Esophagus (tissue), 2 donors: ENCODE data around the gene SERPINB1. TPM values are rescaled to one million over a fixed set of nuclear protein-coding genes. Genes with fewer than 3 reads are reported as not detected.

Source experiments
- H3K27ac ChIP-seq, 2 donors: one replicate each; pipeline ENCODE4 v1.5.1; 2013; ENCODE audit warnings: low read depth in 2 of 2, mild to moderate bottlenecking in 2 of 2, inconsistent platforms in 1 of 2, low read length in 1 of 2, moderate library complexity in 1 of 2
- H3K27me3 ChIP-seq, 2 donors: one replicate each; pipeline ENCODE4 v1.6.1; 2013; ENCODE audit warnings: low read length in 2 of 2, control low read depth in 1 of 2, mild to moderate bottlenecking in 1 of 2; ENCODE audit not compliant: insufficient read depth in 2 of 2, control insufficient read depth in 1 of 2
- H3K36me3 ChIP-seq, 2 donors: one replicate each; pipeline ENCODE4 v1.6.1; 2013; ENCODE audit warnings: low read length in 1 of 2; ENCODE audit not compliant: control insufficient read depth in 2 of 2, insufficient read depth in 2 of 2
- H3K4me1 ChIP-seq, 2 donors: one replicate each; pipeline ENCODE4 v1.6.1; 2013; ENCODE audit warnings: low read length in 1 of 2; ENCODE audit not compliant: control insufficient read depth in 2 of 2, insufficient read depth in 2 of 2
- H3K4me3 ChIP-seq, 2 donors: one replicate each; pipeline ENCODE4 v1.5.1; 2013; ENCODE audit warnings: low read length in 2 of 2, mild to moderate bottlenecking in 2 of 2, low read depth in 1 of 2, moderate library complexity in 1 of 2
- H3K9me3 ChIP-seq, 2 donors: one replicate each; pipeline ENCODE4 v1.6.1; 2013; ENCODE audit warnings: mild to moderate bottlenecking in 2 of 2, low read depth in 1 of 2, low read length in 1 of 2, moderate library complexity in 1 of 2; ENCODE audit not compliant: control insufficient read depth in 2 of 2, insufficient read depth in 1 of 2
- WGBS, 2 donors: extraction: QIAGEN DNeasy Blood & Tissue Kit; methylation state at CpG; one replicate each; pipeline ENCODE4 v1.1.7; 2013; 5-methylcytosine and 5-hydroxymethylcytosine counted together
- polyA plus RNA-seq, 2 donors: library from polyadenylated mRNA; stranded (reverse); fragments of 200-250 nt; gene quantifications; one replicate each; pipeline ENCODE4 v1.2.3, GENCODE V29; 2013
- donor health status: healthy with polysubstance abuse.
- donor health status: Bipolar disorder and iron deficiency.

The SERPINB1 gene
- polyA plus RNA-seq, 2 donors = 302 to 549 TPM

DNA sequence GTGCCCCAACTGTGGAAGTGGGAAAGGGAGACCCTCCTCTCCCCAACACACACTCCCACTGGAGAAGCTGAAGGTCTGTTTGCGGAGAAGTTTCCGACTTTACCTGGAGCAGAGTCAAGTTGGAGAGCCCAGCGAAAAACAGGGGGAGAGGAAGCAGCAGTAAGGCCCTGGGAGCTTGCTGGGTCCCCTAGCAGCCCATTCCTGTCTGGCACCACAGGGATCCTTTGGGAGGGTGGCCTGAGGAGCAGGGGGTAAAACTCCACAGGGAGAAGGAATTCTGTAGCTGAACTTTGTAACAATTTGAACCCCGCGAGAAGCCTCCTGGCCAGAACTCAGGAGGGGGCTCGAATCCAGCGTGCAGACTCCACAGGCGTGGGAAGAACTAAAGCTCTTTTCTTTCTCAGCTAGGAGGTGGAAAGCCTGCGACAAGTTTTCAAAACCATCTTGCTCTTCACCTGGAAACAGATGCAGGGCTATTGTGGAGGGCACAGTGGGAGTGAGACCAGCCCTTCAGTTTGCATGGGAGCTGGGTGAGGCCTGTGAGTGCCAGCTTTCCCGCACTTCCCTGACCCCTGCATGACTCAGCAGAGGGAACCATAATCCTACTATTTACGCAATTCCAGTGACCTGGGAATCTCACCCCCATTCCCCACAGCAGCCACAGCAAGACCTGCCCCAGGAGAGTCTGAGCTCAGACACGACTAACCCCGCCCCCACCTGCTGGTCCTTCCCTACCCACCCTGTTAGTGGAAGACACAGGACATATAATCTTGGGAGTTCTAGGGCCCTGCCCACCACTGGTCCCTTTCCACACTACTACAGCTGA is 35.6 kb upstream of the SERPINB1 start:
- Histone ChIP-seq H3K36me3 (no peaks in the 10 kb centered on the region), H3K27me3 (no peaks in the 10 kb centered on the region), H3K4me1 (peaks cover 0 to 19% of the 10 kb centered on the region in 2 donors), H3K4me3 (no peak overlapping the region), H3K9me3 (no peaks in the 10 kb centered on the region), H3K27ac (peak overlapping the region; percentile 95 to 98)
- 76 to 77% methylated on average over 13 of the region's 13 CpGs for WGBS, 2 donors

DNA sequence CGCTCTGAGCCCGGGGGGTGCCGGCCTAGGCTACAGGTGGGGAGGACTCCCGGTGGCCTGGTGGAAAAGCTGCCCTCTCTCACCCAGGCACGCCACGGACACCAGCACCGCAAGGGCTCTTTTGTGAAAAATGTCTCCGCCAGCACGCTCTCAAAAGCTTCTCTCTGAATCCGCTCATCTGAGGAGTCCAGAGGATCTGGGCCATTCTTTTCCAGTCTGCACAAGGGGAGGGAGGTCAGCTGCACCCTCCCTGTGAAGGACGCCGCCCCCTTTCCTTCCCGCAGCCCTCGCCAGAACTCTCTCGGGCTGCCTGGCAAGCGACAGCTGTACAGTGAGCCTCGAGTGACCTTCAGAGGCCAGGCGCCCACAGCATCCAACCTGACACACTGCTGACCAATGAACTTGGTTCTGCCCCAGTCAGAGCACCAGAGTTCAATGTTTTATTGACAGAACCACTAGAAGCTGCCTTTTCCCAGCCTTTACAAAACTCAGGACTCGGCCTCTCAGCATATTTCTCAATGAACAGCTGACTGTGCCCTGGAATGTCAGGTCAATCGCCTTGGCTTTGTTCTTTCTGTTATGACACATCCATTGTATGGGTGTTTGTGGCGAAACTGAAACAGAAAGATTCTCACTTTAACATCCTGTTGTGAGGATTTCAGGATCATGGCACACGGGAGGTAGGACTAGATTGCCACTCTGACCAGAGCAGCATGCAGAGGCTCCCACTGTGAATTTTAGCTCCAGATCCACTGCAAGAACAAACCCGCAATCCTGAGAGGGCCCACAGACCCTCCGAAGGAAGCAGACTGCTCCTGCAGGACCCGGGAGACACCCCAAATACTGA is 34.8 kb upstream of the SERPINB1 start:
- peak overlapping the region; percentile 95 to 98 for H3K27ac ChIP-seq
- no peaks in the 10 kb centered on the region for H3K36me3 ChIP-seq
- no peaks in the 10 kb centered on the region for H3K27me3 ChIP-seq
- 16 to 22% methylated on average over 25 of the region's 25 CpGs for WGBS, 2 donors
- peaks cover 0 to 19% of the 10 kb centered on the region in 2 donors for H3K4me1 ChIP-seq
- no peaks in the 10 kb centered on the region for H3K9me3 ChIP-seq
- H3K4me3 ChIP-seq = peak overlapping the region; percentile 31 to 71

DNA sequence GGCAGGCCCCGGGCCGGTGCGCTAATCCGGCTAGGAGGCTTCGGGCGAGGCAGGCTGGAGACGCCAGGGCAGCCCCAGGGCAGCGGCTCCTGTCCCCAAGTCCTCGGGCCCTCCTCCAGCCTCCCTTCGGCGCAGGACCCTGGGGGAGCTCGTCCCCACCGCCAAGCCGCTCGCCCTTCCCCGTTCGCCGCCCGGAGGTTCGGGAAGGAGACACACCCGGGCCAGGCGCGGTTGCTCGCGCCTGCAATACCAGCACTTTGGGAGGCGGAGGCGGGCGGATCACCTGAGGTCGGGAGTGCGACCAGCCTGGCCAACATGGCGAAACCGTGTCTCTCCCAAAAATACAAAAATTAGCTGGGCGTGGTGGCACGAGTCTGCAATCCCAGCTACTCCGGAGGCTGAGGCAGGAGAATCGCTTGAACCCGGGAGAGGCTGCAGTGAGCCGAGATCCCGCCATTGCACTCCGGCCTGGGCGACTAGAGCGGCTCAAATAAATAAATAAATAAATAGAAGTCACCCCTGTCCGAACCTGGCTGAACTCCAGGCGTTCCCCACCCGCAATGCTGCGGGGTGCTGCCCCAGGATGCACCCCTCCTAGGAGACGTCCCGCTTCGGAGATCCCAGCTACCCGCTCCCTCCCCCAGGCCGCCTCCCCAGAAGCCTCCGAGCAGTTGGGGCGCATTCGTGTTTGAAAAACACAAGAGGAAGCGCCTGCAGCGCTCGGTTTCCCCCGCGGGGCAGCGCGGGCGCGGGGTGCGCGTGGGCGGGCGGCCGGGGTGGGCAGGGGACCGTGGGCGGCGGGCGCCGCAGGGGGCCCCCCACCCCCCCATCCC is 33.9 kb upstream of the SERPINB1 start:
- H3K36me3 ChIP-seq = no peaks in the 10 kb centered on the region
- no peaks in the 10 kb centered on the region for H3K9me3 ChIP-seq
- H3K4me3 ChIP-seq = peak overlapping the region; percentile 60 to 71
- peaks cover 0 to 19% of the 10 kb centered on the region in 2 donors for H3K4me1 ChIP-seq
- H3K27me3 ChIP-seq = no peaks in the 10 kb centered on the region
- WGBS, 2 donors = 2 to 3% methylated on average over 68 to 73 of the region's 73 CpGs
- H3K27ac ChIP-seq = peak overlapping the region; percentile 92 to 98

DNA sequence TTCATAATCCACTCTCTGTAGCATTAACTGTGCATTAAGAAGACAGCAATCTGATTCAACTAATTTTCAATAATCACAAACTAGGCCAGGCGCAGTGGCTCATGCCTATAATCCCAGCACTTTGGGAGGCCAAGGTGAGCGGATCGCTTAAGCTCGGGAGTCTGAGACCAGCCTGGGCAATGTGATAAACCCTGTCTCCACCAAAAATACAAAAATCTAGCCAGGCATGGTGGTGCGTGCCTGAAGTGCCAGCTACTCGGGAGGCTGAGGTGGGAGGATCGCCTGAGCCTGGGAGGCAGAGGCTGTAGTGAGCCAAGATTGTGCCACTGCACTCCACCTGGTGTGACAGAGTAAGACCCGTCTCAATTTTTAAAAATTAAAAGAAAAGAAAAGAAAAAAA is 32.0 kb upstream of the SERPINB1 start:
- no peaks in the 10 kb centered on the region for H3K36me3 ChIP-seq
- peaks cover 0 to 19% of the 10 kb centered on the region in 2 donors for H3K4me1 ChIP-seq
- WGBS, 2 donors = 96 to 98% methylated on average over 8 of the region's 8 CpGs
- H3K4me3 ChIP-seq = no peak overlapping the region
- H3K9me3 ChIP-seq = no peaks in the 10 kb centered on the region
- H3K27ac ChIP-seq = no peak overlapping the region
- H3K27me3 ChIP-seq = no peaks in the 10 kb centered on the region

DNA sequence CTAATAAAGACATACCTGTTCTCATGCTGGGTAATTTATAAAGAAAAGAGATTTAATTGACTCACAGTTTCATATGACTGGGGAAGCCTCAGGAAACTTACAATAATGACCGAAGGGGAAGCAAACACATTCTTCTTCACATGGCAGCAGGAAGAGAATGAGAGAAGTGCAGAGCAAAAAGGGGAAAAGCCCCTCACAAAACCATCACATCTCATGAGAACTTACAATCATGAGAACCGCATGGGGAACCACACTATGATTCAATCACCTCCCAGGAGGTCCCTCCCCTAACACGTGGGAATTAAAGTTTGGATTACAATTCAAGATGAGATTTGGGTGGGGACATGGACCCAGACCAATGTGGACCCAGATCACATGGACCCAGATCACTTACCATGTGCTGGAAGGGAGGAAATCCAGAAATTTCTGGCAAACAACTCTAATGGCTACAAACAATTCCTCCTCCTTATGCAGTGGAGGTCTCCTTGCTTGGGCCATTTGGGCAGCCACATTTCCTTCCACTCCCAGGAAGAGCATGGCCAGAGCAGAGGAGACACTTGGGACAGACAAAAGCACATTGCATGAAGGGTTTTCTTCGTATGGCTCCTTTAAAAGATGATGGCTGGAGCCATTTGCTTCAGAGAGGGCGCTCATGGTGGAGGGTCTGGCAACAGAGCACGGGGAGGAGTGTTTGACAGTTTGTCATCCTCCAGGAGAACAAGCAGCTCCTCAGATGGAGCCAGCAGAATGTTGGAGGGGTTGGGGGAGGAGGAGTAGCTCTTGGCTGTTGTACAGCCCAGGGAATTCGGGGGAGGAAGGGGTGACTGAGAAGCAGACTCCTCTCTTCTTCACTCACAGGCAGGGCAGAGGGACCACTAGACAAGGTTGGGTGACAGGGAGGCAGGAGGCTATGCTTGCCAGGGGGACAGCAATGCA is 31.0 kb upstream of the SERPINB1 start:
- H3K36me3 ChIP-seq = no peaks in the 10 kb centered on the region
- no peaks in the 10 kb centered on the region for H3K27me3 ChIP-seq
- peaks cover 0 to 18% of the 10 kb centered on the region in 2 donors for H3K4me1 ChIP-seq
- H3K27ac ChIP-seq = no peak overlapping the region
- H3K9me3 ChIP-seq = no peaks in the 10 kb centered on the region
- 77% methylated on average over 7 of the region's 7 CpGs for WGBS, 2 donors
- no peak overlapping the region for H3K4me3 ChIP-seq

DNA sequence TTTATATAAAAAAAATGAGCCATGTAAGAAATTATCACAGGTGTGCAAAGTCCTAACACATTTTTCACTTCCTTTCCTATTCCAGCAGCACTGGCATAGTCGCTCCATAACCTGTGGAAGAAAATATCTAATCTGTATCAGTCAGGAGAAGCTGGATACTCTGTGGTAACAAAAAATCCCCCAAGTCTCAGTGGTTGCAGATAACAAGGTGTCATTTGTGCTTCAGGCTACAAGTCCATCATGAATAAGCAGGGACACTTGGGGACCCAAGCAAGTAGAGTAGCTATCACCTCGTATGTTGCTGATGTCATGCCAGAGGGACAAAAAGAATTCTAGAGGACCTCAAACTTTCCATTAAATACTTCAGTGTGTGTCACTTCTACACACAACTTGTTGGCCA is 30.3 kb upstream of the SERPINB1 start:
- H3K36me3 ChIP-seq = no peaks in the 10 kb centered on the region
- no peak overlapping the region for H3K4me3 ChIP-seq
- no peak overlapping the region for H3K27ac ChIP-seq
- no peaks in the 10 kb centered on the region for H3K27me3 ChIP-seq
- peaks cover 0 to 12% of the 10 kb centered on the region in 2 donors for H3K4me1 ChIP-seq
- 86 to 94% methylated on average over 2 of the region's 2 CpGs for WGBS, 2 donors
- no peaks in the 10 kb centered on the region for H3K9me3 ChIP-seq

DNA sequence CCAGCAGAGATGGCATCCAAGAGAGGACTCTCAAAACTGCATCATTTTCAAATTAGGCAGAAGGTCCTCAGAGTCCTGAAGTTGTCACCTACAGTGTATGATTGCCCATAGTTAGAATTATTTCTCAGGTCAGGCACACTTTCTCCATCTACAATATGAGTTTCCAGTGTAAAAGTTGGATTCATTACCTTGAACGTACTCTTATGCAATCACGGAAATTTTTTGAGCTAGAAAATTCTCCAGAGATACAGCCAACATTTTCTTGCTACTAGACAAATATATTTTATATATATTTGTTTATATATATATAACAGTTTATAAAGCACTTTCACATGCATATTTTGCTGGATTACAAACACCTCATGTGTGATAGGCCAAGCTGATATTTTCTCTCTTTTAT is 29.4 kb upstream of the SERPINB1 start:
- Histone ChIP-seq H3K36me3 (no peaks in the 10 kb centered on the region), H3K27me3 (no peaks in the 10 kb centered on the region), H3K4me3 (no peak overlapping the region), H3K9me3 (no peaks in the 10 kb centered on the region), H3K4me1 (peaks cover 0 to 5% of the 10 kb centered on the region in 2 donors), H3K27ac (no peak overlapping the region)
- 77 to 81% methylated on average over 2 of the region's 2 CpGs for WGBS, 2 donors

DNA sequence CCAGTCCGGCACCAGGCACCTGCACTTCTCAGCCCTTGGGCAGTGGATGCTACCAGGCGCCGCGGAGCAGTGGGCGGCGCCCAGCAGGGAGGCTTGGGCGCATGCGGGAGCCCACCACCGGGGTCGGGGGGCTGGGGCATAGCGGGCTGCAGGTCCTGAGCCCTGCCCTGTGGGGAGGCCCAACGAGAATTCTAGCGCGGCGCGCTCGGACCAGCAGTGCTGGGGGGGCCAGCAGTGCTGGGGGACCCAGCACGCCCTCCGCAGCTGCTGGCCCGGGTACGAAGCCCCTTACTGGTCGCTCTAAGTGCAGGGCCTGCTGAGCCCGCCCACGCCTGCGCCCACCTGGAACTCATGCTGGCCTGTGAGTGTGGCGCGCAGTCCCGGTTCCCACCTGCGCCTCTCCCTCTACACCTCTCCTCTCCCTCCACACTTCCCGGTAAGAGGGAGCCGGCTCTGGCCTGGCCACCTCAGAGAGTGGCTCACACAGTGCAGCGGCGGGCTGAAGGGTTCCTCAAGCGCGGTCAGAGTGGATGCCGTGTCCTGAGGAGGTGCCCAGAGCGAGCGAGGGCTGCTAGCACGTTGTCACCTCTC is 28.5 kb upstream of the SERPINB1 start:
- Histone ChIP-seq H3K36me3 (no peaks in the 10 kb centered on the region), H3K9me3 (no peaks in the 10 kb centered on the region), H3K27me3 (no peaks in the 10 kb centered on the region), H3K27ac (no peak overlapping the region), H3K4me1 (peaks cover 0 to 4% of the 10 kb centered on the region in 2 donors), H3K4me3 (no peak overlapping the region)
- 96% methylated on average over 31 to 39 of the region's 39 CpGs for WGBS, 2 donors
